ENCODE results near the gene ZBTB48.

GRCh38 chr1:6630027-6630426 lies 50.2 kb downstream of the ZBTB48 start:
- no peak for TF ChIP-seq CTCF (IDR thresholded peaks at IDR 0.05)
- TF ChIP-seq POLR2A (IDR thresholded peaks at IDR 0.05): no peak

All from heart left ventricle (tissue), 13 donors.